Spleen (tissue), 7 donors: ENCODE results near the gene AKT3.

Source experiments
- CTCF ChIP-seq, 11 experiments: fragments of 200-600 bp in 7 of 11; fragments of 450-650 bp in 4 of 11; sonication (generic) in 4 of 11; IDR thresholded peaks in 8 of 11; conservative IDR thresholded peaks in 3 of 11; 1 replicate in 7 of 11; 2 replicates in 4 of 11; pipeline versions ENCODE4 v1.4.0 to v1.8.0; 2016 to 2021; ENCODE audit warnings: antibody characterized with exemption in 11 of 11, inconsistent platforms in 4 of 11, mild to moderate bottlenecking in 1 of 11
- POLR2AphosphoS5 ChIP-seq, 3 donors: sonication (generic); formaldehyde crosslinking; IDR thresholded peaks; one replicate each; pipeline ENCODE4 v1.5.1; 2017; ENCODE audit warnings: antibody characterized with exemption in 3 of 3
- donor health status: DM: no; HTN: no; CAD: no; lungs with moderate emphysema.
- donor health status: DM: no; HTN: no; CAD: no.
- donor health status: DM: no; HTN: no; CAD: no.

- peak in 6 of 11 experiments; percentile 9 to 28 (median 18) for TF ChIP-seq CTCF (IDR thresholded peaks at IDR 0.05 in 8 of 11, conservative IDR thresholded peaks at IDR 0.05 in 3 of 11)
- no peak for TF ChIP-seq POLR2AphosphoS5 (IDR thresholded peaks at IDR 0.05)
Observed at GRCh38 chr1:243475966-243476365, 374.1 kb downstream of the AKT3 start.
